GM12878 (cell line): ENCODE data around the gene DIABLO.

Experiments
- DPF2 ChIP-seq: fragments of 450-650 bp; IDR thresholded peaks from 2 replicates; pipeline ENCODE4 v1.6.1; 2017; ENCODE audit warnings: mild to moderate bottlenecking
- KDM1A ChIP-seq: fragments of 200-600 bp; sonication (generic); IDR thresholded peaks from 2 replicates; pipeline ENCODE4 v1.6.1; 2016; ENCODE audit warnings: borderline replicate concordance
- RAD21 ChIP-seq: IDR thresholded peaks from 2 replicates; pipeline ENCODE4 v1.6.1; 2011; ENCODE audit warnings: mild to moderate bottlenecking, low read depth, low read length, moderate library complexity; ENCODE audit not compliant: insufficient read depth
- TF ChIP-seq, protein P1 (sequence below), 3 experiments: IDR thresholded peaks in 2 of 3; conservative IDR thresholded peaks in 1 of 3; 2 replicates each; pipeline ENCODE4 v1.5.1; 2011; ENCODE audit warnings: low read depth in 3 of 3, low read length in 3 of 3, mild to moderate bottlenecking in 3 of 3, control low read depth in 2 of 3, moderate library complexity in 2 of 3, inconsistent platforms in 1 of 3, mixed read lengths in 1 of 3; ENCODE audit not compliant: control insufficient read depth in 2 of 3, insufficient read depth in 1 of 3; ENCODE audit errors: extremely low read depth in 1 of 3

DNA sequence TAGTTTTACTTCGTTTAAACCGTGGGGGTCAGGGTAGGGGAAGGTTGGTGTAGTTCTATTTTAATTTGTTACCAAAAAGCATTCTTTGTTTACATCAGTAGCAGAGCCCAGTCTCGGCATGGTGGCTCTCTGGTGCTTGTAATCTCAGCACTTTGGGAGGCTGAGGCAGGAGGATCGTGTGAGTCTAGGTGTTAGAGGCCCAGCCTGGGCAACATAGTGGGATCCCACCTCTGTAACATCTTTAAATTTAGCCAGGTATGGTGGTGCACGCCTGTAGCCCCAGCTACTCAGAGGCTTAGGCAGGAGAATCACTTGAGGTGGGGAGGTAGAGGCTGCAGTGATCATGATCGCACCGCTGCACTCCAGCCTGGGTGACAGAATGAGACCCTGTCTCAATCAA lies 40.8 kb downstream of the DIABLO start:
- TF ChIP-seq RAD21 = no peak
- TF ChIP-seq DPF2 = no peak
- no peak for TF ChIP-seq KDM1A
- TF ChIP-seq, protein P1, sequence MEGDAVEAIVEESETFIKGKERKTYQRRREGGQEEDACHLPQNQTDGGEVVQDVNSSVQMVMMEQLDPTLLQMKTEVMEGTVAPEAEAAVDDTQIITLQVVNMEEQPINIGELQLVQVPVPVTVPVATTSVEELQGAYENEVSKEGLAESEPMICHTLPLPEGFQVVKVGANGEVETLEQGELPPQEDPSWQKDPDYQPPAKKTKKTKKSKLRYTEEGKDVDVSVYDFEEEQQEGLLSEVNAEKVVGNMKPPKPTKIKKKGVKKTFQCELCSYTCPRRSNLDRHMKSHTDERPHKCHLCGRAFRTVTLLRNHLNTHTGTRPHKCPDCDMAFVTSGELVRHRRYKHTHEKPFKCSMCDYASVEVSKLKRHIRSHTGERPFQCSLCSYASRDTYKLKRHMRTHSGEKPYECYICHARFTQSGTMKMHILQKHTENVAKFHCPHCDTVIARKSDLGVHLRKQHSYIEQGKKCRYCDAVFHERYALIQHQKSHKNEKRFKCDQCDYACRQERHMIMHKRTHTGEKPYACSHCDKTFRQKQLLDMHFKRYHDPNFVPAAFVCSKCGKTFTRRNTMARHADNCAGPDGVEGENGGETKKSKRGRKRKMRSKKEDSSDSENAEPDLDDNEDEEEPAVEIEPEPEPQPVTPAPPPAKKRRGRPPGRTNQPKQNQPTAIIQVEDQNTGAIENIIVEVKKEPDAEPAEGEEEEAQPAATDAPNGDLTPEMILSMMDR (IDR thresholded peaks at IDR 0.05 in 2 of 3, conservative IDR thresholded peaks at IDR 0.05 in 1 of 3; ENCODE audit: control insufficient read depth in 2 of 3, extremely low read depth in 1 of 3, insufficient read depth in 1 of 3, low read depth in 3 of 3, low read length in 3 of 3) = no peak
